Measurements from ENCODE around the gene GALNT9.

GRCh38 chr12:132275631-132276030 is 53.8 kb downstream of the GALNT9 start:
- TF ChIP-seq EZH2 (IDR thresholded peaks at IDR 0.05; ENCODE audit: borderline replicate concordance, insufficient read depth, low read depth, low read length, poor library complexity, severe bottlenecking): no peak
- TF ChIP-seq, protein P1, sequence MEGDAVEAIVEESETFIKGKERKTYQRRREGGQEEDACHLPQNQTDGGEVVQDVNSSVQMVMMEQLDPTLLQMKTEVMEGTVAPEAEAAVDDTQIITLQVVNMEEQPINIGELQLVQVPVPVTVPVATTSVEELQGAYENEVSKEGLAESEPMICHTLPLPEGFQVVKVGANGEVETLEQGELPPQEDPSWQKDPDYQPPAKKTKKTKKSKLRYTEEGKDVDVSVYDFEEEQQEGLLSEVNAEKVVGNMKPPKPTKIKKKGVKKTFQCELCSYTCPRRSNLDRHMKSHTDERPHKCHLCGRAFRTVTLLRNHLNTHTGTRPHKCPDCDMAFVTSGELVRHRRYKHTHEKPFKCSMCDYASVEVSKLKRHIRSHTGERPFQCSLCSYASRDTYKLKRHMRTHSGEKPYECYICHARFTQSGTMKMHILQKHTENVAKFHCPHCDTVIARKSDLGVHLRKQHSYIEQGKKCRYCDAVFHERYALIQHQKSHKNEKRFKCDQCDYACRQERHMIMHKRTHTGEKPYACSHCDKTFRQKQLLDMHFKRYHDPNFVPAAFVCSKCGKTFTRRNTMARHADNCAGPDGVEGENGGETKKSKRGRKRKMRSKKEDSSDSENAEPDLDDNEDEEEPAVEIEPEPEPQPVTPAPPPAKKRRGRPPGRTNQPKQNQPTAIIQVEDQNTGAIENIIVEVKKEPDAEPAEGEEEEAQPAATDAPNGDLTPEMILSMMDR (IDR thresholded peaks at IDR 0.05): no peak

Data from B cell (primary cell).